HCT116 (cell line): ENCODE results near the gene CBX8. TPM values are rescaled to one million over a fixed set of nuclear protein-coding genes. Genes with fewer than 3 reads are reported as not detected.

Source experiments
- ATAC-seq: fragments of 200-7000 bp; cut with Tn5 transposase; 2 replicates; pipeline ENCODE4 v1.9.1; 2020; ENCODE audit warnings: mild to moderate bottlenecking, moderate library complexity
- BruUV-seq: library from RNA; stranded (reverse); fragments of 400-500 nt; replicated peaks from 2 replicates; lab custom pipeline; 2021; lab: Mats Ljungman, UMichigan
- CTCF ChIA-PET: fragments of 300-600 bp; sonication (Branson Sonifier 250); formaldehyde crosslinking; loops from one replicate; lab custom pipeline; 2021; ENCODE audit warnings: antibody characterized with exemption; lab: Charles Lee
- POLR2A ChIA-PET: fragments of 300-600, 350-600 bp; sonication (Branson Sonifier 250); formaldehyde crosslinking; loops from one replicate; lab custom pipeline; 2021; ENCODE audit warnings: antibody characterized with exemption; lab: Charles Lee
- RAD21 ChIA-PET, 2 experiments: fragments of 300-600 bp; sonication (Branson Sonifier 250); formaldehyde crosslinking; loops; one replicate each; lab custom pipeline; 2023; ENCODE audit warnings: low total read pairs in 2 of 2; ENCODE audit not compliant: uncharacterized antibody in 2 of 2, unreplicated experiment in 2 of 2, low non-redundant PET in 1 of 2; lab: Charles Lee
- DNase-seq: peaks from one replicate; pipeline ENCODE4 v3.0.0-alpha.2; 2010; ENCODE audit warnings: low read depth, low spot score
- H2AFZ ChIP-seq: fragments of 200-600 bp; shearing (Covaris generic), sonication (generic); 2 replicates; pipeline ENCODE4 v1.6.1; 2017; ENCODE audit warnings: low read depth, mixed run types, mixed read lengths, antibody characterized with exemption, low read length; ENCODE audit not compliant: poor library complexity, severe bottlenecking
- H3K27ac ChIP-seq: 2 replicates; pipeline ENCODE4 v1.5.1; 2012; ENCODE audit warnings: low read depth, low read length
- H3K27me3 ChIP-seq: fragments of 200-600 bp; sonication (generic); 2 replicates; pipeline ENCODE4 v1.6.1; 2016; ENCODE audit warnings: mixed run types, low read length, mixed read lengths; ENCODE audit not compliant: insufficient read depth
- H3K36me3 ChIP-seq, 2 experiments: fragments of 200-500 bp in 1 of 2; fragments of 200-600 bp in 1 of 2; sonication (Bioruptor generic) in 1 of 2; sonication (generic) in 1 of 2; 2 replicates each; pipeline versions ENCODE4 v1.5.1 to v1.6.1; 2014 to 2016; ENCODE audit warnings: low read length in 2 of 2, inconsistent platforms in 1 of 2, mixed read lengths in 1 of 2, mixed run types in 1 of 2; ENCODE audit not compliant: insufficient read depth in 2 of 2, control insufficient read depth in 1 of 2
- H3K4me1 ChIP-seq, 2 experiments: fragments of 200-600 bp in 1 of 2; sonication (generic) in 1 of 2; 2 replicates each; pipeline versions ENCODE4 v1.5.1 to v1.6.1; 2012 to 2017; ENCODE audit warnings: low read length in 2 of 2, inconsistent platforms in 1 of 2, mild to moderate bottlenecking in 1 of 2, mixed read lengths in 1 of 2, mixed run types in 1 of 2, moderate library complexity in 1 of 2; ENCODE audit not compliant: insufficient read depth in 2 of 2, control insufficient read depth in 1 of 2
- H3K4me2 ChIP-seq: fragments of 200-600 bp; sonication (generic); 2 replicates; pipeline ENCODE4 v1.6.1; 2017; ENCODE audit warnings: mixed run types, low read length, mixed read lengths
- H3K4me3 ChIP-seq, 2 experiments: fragments of 200-600 bp in 1 of 2; sonication (generic) in 1 of 2; replicated peaks in 1 of 2; 2 replicates each; pipeline ENCODE4 v1.5.1; 2011 to 2016; ENCODE audit warnings: low read length in 2 of 2, control low read depth in 1 of 2, low read depth in 1 of 2, mild to moderate bottlenecking in 1 of 2, mixed read lengths in 1 of 2, mixed run types in 1 of 2
- H3K79me2 ChIP-seq: fragments of 200-600 bp; sonication (generic); 2 replicates; pipeline ENCODE4 v1.6.1; 2017; ENCODE audit warnings: mild to moderate bottlenecking, mixed run types, low read length, moderate library complexity, mixed read lengths; ENCODE audit not compliant: insufficient read depth
- H3K9ac ChIP-seq: fragments of 200-600 bp; sonication (generic); 2 replicates; pipeline ENCODE4 v1.6.1; 2016; ENCODE audit warnings: low read length, mixed read lengths
- H3K9me2 ChIP-seq: fragments of 200-600 bp; sonication (generic), shearing (Covaris generic); 2 replicates; pipeline ENCODE4 v1.6.1; 2017; ENCODE audit warnings: mixed run types, mild to moderate bottlenecking, moderate library complexity; ENCODE audit not compliant: insufficient read depth
- H3K9me3 ChIP-seq, 2 experiments: fragments of 200-500 bp in 1 of 2; fragments of 200-600 bp in 1 of 2; sonication (Bioruptor generic) in 1 of 2; sonication (generic) in 1 of 2; 2 replicates each; pipeline ENCODE4 v1.6.1; 2014 to 2017; ENCODE audit warnings: low read length in 2 of 2, mixed read lengths in 2 of 2, inconsistent platforms in 1 of 2, low read depth in 1 of 2, mild to moderate bottlenecking in 1 of 2, mixed run types in 1 of 2, moderate library complexity in 1 of 2; ENCODE audit not compliant: control insufficient read depth in 1 of 2, insufficient read depth in 1 of 2
- H4K20me1 ChIP-seq: fragments of 200-600 bp; sonication (generic), shearing (Covaris generic); 2 replicates; pipeline ENCODE4 v1.6.1; 2017; ENCODE audit warnings: mixed run types, mild to moderate bottlenecking, moderate library complexity; ENCODE audit not compliant: insufficient read depth
- CEBPB ChIP-seq: IDR thresholded peaks from 2 replicates; pipeline ENCODE4 v1.6.1; 2012; ENCODE audit warnings: low read depth
- CTCF ChIP-seq, 3 experiments: fragments of 200-600 bp in 1 of 3; sonication (generic) in 1 of 3; IDR thresholded peaks in 2 of 3; conservative IDR thresholded peaks in 1 of 3; 2 replicates each; pipeline ENCODE4 v1.5.1; 2012 to 2017; ENCODE audit warnings: low read depth in 2 of 3, low read length in 2 of 3, antibody characterized with exemption in 1 of 3, borderline replicate concordance in 1 of 3, control low read depth in 1 of 3, mild to moderate bottlenecking in 1 of 3, mixed read lengths in 1 of 3, mixed run types in 1 of 3, moderate library complexity in 1 of 3; ENCODE audit not compliant: insufficient read depth in 1 of 3
- EGR1 ChIP-seq: IDR thresholded peaks from 2 replicates; pipeline ENCODE4 v1.6.1; 2012; ENCODE audit warnings: low read depth
- ELF1 ChIP-seq: IDR thresholded peaks from 2 replicates; pipeline ENCODE4 v1.6.1; 2012; ENCODE audit warnings: low read depth, borderline replicate concordance
- EZH2 ChIP-seq: fragments of 200-600 bp; sonication (generic); IDR thresholded peaks from 2 replicates; pipeline ENCODE4 v1.6.1; 2017; ENCODE audit warnings: antibody characterized with exemption, mixed run types
- EZH2phosphoT487 ChIP-seq: fragments of 200-600 bp; IDR thresholded peaks from 2 replicates; pipeline ENCODE4 v1.6.1; 2018; ENCODE audit warnings: antibody characterized with exemption, borderline replicate concordance
- FOSL1 ChIP-seq: IDR thresholded peaks from 2 replicates; pipeline ENCODE4 v1.6.1; 2012; ENCODE audit warnings: low read depth
- RAD21 ChIP-seq: IDR thresholded peaks from 2 replicates; pipeline ENCODE4 v1.6.1; 2012; ENCODE audit warnings: low read depth, mild to moderate bottlenecking
- SRF ChIP-seq: IDR thresholded peaks from 2 replicates; pipeline ENCODE4 v1.6.1; 2012; ENCODE audit warnings: low read depth
- TCF7L2 ChIP-seq: IDR thresholded peaks from 2 replicates; pipeline ENCODE4 v1.7.0; 2011; ENCODE audit warnings: borderline replicate concordance, inconsistent platforms; ENCODE audit not compliant: insufficient read depth, insufficient read length; ENCODE audit errors: extremely low read depth
- intact Hi-C: fragments of 100-400 bp; cut with micrococcal nuclease; formaldehyde crosslinking; loops from 2 replicates; pipeline ENCODE4 v1.10.0; 2022
- total RNA-seq: library from RNA; stranded (reverse); gene quantifications from one replicate; pipeline ENCODE4 v1.2.1, GENCODE V29; 2021; ENCODE audit not compliant: unreplicated experiment
- TF ChIP-seq, protein P1 (sequence below): IDR thresholded peaks from 2 replicates; pipeline ENCODE4 v1.6.1; 2012; ENCODE audit warnings: low read depth
- TF ChIP-seq, protein P2 (sequence below): IDR thresholded peaks from 2 replicates; pipeline ENCODE4 v1.6.1; 2011; ENCODE audit warnings: mild to moderate bottlenecking, low read length, moderate library complexity; ENCODE audit not compliant: insufficient replicate concordance; ENCODE audit errors: extremely low read depth
- TF ChIP-seq, protein P3 (sequence below): IDR thresholded peaks from 2 replicates; pipeline ENCODE4 v1.6.1; 2012
- TF ChIP-seq, protein P4 (sequence below): IDR thresholded peaks from 2 replicates; pipeline ENCODE4 v1.6.1; 2012

CBX8 gene
- total RNA-seq, 1 experiment from 2014 or later, result 29.0 TPM

DNA sequence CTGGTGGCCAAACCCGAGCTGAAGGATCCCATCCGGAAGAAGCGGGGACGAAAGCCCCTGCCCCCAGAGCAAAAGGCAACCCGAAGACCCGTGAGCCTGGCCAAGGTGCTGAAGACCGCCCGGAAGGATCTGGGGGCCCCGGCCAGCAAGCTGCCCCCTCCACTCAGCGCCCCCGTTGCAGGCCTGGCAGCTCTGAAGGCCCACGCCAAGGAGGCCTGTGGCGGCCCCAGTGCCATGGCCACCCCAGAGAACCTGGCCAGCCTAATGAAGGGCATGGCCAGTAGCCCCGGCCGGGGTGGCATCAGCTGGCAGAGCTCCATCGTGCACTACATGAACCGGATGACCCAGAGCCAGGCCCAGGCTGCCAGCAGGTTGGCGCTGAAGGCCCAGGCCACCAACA lies 13.0 kb downstream of the CBX8 start:
- intact Hi-C loops, result no loop called here
- POLR2A ChIA-PET, result no interaction called here
- CTCF ChIA-PET, result no interaction called here
- Histone ChIP-seq H3K9me3 (no peaks in the 10 kb centered on the region), H3K79me2 (peaks cover 11% of the 10 kb centered on the region), H3K4me1 (peaks cover 6 to 17% of the 10 kb centered on the region in 2 experiments), H3K4me3 (no peak overlapping the region), H3K27me3 (no peaks in the 10 kb centered on the region), H3K4me2 (no peak overlapping the region), H2AFZ (no peak overlapping the region), H3K36me3 (peaks cover 18 to 22% of the 10 kb centered on the region in 2 experiments; a peak in 3 of 4 replicates), H3K9ac (no peak overlapping the region), H3K27ac (no peak overlapping the region), H3K9me2 (no peaks in the 10 kb centered on the region), H4K20me1 (no peaks in the 10 kb centered on the region)
- BruUV-seq, result no TSS peak
- RAD21 ChIA-PET, result no interaction called here
- DNase-seq (no peak), ATAC-seq (no peak)
- no peak for TF ChIP-seq EZH2
- TF ChIP-seq CEBPB, result no peak
- TF ChIP-seq EGR1, result no peak
- TF ChIP-seq, protein P1, sequence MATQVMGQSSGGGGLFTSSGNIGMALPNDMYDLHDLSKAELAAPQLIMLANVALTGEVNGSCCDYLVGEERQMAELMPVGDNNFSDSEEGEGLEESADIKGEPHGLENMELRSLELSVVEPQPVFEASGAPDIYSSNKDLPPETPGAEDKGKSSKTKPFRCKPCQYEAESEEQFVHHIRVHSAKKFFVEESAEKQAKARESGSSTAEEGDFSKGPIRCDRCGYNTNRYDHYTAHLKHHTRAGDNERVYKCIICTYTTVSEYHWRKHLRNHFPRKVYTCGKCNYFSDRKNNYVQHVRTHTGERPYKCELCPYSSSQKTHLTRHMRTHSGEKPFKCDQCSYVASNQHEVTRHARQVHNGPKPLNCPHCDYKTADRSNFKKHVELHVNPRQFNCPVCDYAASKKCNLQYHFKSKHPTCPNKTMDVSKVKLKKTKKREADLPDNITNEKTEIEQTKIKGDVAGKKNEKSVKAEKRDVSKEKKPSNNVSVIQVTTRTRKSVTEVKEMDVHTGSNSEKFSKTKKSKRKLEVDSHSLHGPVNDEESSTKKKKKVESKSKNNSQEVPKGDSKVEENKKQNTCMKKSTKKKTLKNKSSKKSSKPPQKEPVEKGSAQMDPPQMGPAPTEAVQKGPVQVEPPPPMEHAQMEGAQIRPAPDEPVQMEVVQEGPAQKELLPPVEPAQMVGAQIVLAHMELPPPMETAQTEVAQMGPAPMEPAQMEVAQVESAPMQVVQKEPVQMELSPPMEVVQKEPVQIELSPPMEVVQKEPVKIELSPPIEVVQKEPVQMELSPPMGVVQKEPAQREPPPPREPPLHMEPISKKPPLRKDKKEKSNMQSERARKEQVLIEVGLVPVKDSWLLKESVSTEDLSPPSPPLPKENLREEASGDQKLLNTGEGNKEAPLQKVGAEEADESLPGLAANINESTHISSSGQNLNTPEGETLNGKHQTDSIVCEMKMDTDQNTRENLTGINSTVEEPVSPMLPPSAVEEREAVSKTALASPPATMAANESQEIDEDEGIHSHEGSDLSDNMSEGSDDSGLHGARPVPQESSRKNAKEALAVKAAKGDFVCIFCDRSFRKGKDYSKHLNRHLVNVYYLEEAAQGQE, result no peak
- no peak for TF ChIP-seq RAD21
- TF ChIP-seq SRF, result no peak
- TF ChIP-seq TCF7L2, result no peak
- TF ChIP-seq, protein P2, sequence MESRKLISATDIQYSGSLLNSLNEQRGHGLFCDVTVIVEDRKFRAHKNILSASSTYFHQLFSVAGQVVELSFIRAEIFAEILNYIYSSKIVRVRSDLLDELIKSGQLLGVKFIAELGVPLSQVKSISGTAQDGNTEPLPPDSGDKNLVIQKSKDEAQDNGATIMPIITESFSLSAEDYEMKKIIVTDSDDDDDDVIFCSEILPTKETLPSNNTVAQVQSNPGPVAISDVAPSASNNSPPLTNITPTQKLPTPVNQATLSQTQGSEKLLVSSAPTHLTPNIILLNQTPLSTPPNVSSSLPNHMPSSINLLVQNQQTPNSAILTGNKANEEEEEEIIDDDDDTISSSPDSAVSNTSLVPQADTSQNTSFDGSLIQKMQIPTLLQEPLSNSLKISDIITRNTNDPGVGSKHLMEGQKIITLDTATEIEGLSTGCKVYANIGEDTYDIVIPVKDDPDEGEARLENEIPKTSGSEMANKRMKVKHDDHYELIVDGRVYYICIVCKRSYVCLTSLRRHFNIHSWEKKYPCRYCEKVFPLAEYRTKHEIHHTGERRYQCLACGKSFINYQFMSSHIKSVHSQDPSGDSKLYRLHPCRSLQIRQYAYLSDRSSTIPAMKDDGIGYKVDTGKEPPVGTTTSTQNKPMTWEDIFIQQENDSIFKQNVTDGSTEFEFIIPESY, result no peak
- TF ChIP-seq, protein P3, sequence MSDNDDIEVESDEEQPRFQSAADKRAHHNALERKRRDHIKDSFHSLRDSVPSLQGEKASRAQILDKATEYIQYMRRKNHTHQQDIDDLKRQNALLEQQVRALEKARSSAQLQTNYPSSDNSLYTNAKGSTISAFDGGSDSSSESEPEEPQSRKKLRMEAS, result no peak
- no peak for TF ChIP-seq FOSL1
- TF ChIP-seq CTCF (IDR thresholded peaks at IDR 0.05 in 2 of 3, conservative IDR thresholded peaks at IDR 0.05 in 1 of 3; ENCODE audit: borderline replicate concordance in 1 of 3, insufficient read depth in 1 of 3, low read depth in 2 of 3, low read length in 2 of 3), result no peak
- TF ChIP-seq, protein P4, sequence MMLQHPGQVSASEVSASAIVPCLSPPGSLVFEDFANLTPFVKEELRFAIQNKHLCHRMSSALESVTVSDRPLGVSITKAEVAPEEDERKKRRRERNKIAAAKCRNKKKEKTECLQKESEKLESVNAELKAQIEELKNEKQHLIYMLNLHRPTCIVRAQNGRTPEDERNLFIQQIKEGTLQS, result no peak
- no peak for TF ChIP-seq ELF1
- TF ChIP-seq EZH2phosphoT487, result no peak
